Left lung (tissue), 10 donors: ENCODE measurements around the gene TRAF4. TPM values are rescaled to one million over a fixed set of nuclear protein-coding genes. Genes with fewer than 3 reads are reported as not detected.

Source experiments
- ATAC-seq: fragments of 200-7000 bp; cut with Tn5 transposase; one replicate; pipeline ENCODE4 v1.9.1; 2020; ENCODE audit warnings: moderate library complexity
- DNase-seq, 4 donors: peaks; one replicate each; pipeline ENCODE4 v3.0.0-alpha.2; 2013 to 2020
- H3K27ac ChIP-seq, 2 donors: fragments of 200-600 bp; sonication (generic) in 1 of 2; one replicate each; pipeline versions ENCODE4 v1.5.0 to v1.8.0; 2020 to 2021
- H3K27me3 ChIP-seq, 2 donors: fragments of 200-600 bp; sonication (generic) in 1 of 2; one replicate each; pipeline versions ENCODE4 v1.5.0 to v1.8.0; 2020 to 2021
- H3K36me3 ChIP-seq, 2 donors: fragments of 200-600 bp; sonication (generic) in 1 of 2; one replicate each; pipeline versions ENCODE4 v1.5.0 to v1.8.0; 2020 to 2021
- H3K4me1 ChIP-seq, 2 donors: fragments of 200-600 bp; one replicate each; pipeline ENCODE4 v1.8.0; 2021
- H3K4me3 ChIP-seq, 2 donors: fragments of 200-600 bp; sonication (generic) in 1 of 2; one replicate each; pipeline versions ENCODE4 v1.5.0 to v1.8.0; 2020 to 2021; ENCODE audit warnings: mild to moderate bottlenecking in 1 of 2
- H3K9me3 ChIP-seq, 2 donors: fragments of 200-600 bp; sonication (generic) in 1 of 2; one replicate each; pipeline versions ENCODE4 v1.5.0 to v1.8.0; 2020 to 2021
- intact Hi-C, 2 donors: fragments of 100-400 bp; cut with DNase I; formaldehyde crosslinking; loops; one replicate each; pipeline versions ENCODE4 v1.11.2 to v1.14.2; 2022
- polyA plus RNA-seq, 6 donors: library from polyadenylated mRNA; unstranded; fragments of 120-200 nt; gene quantifications; one replicate each; pipeline ENCODE4 v1.2.1, GENCODE V29; 2013; ENCODE audit not compliant: insufficient read length in 6 of 6
- total RNA-seq, 2 donors: library from RNA; stranded (reverse); fragmentation: NEBNext Ultra II Directional; extraction: Animal tissue kit (Norgen Biotek cat#: 25700); gene quantifications; one replicate each; pipeline ENCODE4 v1.2.1, GENCODE V29; 2021
- TF ChIP-seq, protein P1 (sequence below), 2 donors: fragments of 200-600 bp; sonication (generic) in 1 of 2; IDR thresholded peaks; one replicate each; pipeline versions ENCODE4 v1.5.0 to v1.8.0; 2021; ENCODE audit warnings: antibody characterized with exemption in 2 of 2
- donor health status: DM: no; HTN: yes; CAD: no.
- donor health status: DM: no; HTN: no; CAD: no.

The TRAF4 gene
- total and polyA plus RNA-seq, 8 donors, result 66.1 to 136 (median 99.1) TPM

- H3K36me3 ChIP-seq, result peaks cover 0 to 39% of the 10 kb centered on the region in 2 donors
- H3K4me3 ChIP-seq, result peak within 1 kb of the TSS; percentile 64 to 72
- DNase-seq (peak; percentile 74 to 92 (median 79)), ATAC-seq (peak; percentile 48)
- H3K27ac ChIP-seq, result peak within 1 kb of the TSS; percentile 94 to 97
- intact Hi-C loops, result no loop called here
- no peaks in the 10 kb centered on the region for H3K27me3 ChIP-seq
- peaks cover 31 to 78% of the 10 kb centered on the region in 2 donors for H3K4me1 ChIP-seq
- TF ChIP-seq, protein P1, sequence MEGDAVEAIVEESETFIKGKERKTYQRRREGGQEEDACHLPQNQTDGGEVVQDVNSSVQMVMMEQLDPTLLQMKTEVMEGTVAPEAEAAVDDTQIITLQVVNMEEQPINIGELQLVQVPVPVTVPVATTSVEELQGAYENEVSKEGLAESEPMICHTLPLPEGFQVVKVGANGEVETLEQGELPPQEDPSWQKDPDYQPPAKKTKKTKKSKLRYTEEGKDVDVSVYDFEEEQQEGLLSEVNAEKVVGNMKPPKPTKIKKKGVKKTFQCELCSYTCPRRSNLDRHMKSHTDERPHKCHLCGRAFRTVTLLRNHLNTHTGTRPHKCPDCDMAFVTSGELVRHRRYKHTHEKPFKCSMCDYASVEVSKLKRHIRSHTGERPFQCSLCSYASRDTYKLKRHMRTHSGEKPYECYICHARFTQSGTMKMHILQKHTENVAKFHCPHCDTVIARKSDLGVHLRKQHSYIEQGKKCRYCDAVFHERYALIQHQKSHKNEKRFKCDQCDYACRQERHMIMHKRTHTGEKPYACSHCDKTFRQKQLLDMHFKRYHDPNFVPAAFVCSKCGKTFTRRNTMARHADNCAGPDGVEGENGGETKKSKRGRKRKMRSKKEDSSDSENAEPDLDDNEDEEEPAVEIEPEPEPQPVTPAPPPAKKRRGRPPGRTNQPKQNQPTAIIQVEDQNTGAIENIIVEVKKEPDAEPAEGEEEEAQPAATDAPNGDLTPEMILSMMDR (IDR thresholded peaks at IDR 0.05), result no peak
- H3K9me3 ChIP-seq, result no peaks in the 10 kb centered on the region
Measured at GRCh38 chr17:28726226-28726626, 17.6 kb upstream of the TRAF4 start, which contains the start of gene TLCD1. Gene TLCD1 (minus strand): TSS chr17:28726233. CDS start chr17:28726097, 136 bp downstream.

DNA sequence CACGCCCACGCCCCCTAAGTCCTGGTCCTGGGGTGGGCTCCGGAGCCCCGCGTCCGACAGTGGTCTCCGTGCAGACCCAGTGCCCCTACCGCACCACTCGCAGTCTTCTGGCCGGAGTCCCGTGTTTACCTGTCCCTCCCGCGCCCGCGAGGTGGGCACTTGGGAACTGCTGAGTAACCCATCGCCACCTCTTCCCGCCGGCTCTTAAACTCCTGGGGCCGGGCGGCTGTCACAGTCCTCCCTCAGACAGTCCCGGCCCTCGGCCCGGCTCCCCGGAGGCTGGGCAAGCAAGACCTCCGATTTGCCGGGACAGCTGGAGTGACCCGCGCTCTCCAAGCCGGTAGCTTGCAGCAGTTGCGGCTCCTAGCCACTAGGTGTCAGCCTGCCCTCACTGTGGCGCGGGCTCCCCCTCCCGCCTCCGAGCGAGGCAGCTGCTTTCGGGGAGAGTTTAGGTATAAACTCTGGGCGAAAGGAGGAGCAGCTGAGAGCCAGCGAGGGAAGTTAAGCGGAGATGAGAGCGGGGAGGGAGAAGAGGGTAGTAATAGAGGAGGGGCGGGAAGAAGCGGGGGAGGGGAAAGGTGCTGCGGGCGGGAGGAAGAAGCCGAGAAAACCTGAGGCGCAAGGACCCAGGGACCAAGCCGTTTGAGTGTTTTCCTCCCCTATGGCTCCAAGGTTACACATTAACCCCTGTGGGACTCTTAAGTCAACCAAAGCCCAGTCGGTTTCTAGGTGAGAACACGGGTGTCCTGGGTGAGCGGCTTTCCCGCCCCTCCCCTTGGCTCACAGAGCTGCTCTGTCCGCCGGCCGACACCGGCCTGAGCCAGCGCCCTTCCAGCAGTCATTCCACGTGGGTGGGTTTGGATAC is 17.0 kb upstream of the TRAF4 start:
- Histone ChIP-seq H3K9me3 (no peaks in the 10 kb centered on the region), H3K27me3 (no peaks in the 10 kb centered on the region), H3K4me3 (peak overlapping the region; percentile 64 to 72), H3K27ac (peak overlapping the region; percentile 94 to 97), H3K36me3 (peaks cover 0 to 33% of the 10 kb centered on the region in 2 donors), H3K4me1 (peaks cover 26 to 72% of the 10 kb centered on the region in 2 donors)
- intact Hi-C loops, result no loop called here
- ATAC-seq, result peak; percentile 80
- DNase-seq, result peak; percentile 94 to 99 (median 96)
- TF ChIP-seq, protein P1 (IDR thresholded peaks at IDR 0.05), result peak; percentile 98 to 100

DNA sequence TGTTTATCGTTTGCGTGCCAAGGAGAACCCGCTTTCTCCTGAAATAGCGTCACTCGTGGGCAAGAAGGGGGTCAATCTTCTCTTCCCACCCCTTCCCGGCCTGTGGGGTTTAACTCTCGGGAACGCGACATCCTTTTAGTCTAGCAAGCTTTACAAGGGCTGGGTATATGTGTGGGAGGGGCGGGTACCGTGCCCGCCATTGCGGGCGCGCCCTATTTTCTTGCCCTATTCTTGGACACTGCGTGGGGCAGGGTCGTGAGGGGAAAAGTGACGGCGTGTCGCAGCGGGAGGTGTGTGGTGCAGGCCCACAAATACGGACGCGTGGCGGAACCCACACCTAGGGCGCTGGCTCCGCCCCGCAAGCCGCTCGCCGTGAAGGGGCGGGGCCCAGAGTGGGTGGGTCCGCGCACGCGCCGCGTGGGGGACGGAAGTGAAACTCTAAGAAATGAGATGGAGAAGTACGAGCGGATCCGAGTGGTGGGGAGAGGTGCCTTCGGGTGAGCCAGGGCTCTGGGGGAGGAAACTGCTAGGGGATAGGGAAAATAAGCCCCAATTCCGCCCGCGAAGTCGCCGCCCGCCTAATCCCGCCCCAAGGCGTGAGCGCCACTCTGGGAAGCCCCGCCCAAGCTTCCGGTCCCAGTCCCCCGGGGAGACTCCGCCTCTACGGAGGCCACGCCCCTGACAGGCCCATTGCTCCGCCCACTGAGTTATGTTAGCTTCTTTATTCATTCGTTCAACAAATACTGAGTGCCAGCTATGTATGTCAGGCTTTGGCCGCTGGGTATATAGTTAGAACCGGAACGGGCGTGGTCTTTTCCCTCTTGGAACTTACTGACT is 15.2 kb upstream of the TRAF4 start, which contains the start of gene NEK8:
TSS of gene NEK8 (plus strand) at position 425 of the 837 bp plus-strand sequence. CDS start at position 451, 26 bp downstream.
- ATAC-seq (peak; percentile 71), DNase-seq (peak; percentile 95 to 98 (median 97))
- H3K4me3 ChIP-seq, result peak within 1 kb of the TSS; percentile 63 to 64
- H3K27me3 ChIP-seq, result no peaks in the 10 kb centered on the region
- intact Hi-C loops, result no loop called here
- H3K36me3 ChIP-seq, result peaks cover 0 to 16% of the 10 kb centered on the region in 2 donors
- H3K27ac ChIP-seq, result peak within 1 kb of the TSS; percentile 94 to 97
- H3K9me3 ChIP-seq, result no peaks in the 10 kb centered on the region
- H3K4me1 ChIP-seq, result peaks cover 13 to 55% of the 10 kb centered on the region in 2 donors
- TF ChIP-seq, protein P1 (IDR thresholded peaks at IDR 0.05), result peak in 1 of 2 donors; percentile 16

GRCh38 chr17:28729950-28730330 is 13.9 kb upstream of the TRAF4 start:
- DNase-seq (no peak), ATAC-seq (no peak)
- TF ChIP-seq, protein P1 (IDR thresholded peaks at IDR 0.05), result no peak
- Histone ChIP-seq H3K36me3 (peaks cover 0 to 2% of the 10 kb centered on the region in 2 donors), H3K9me3 (no peaks in the 10 kb centered on the region), H3K4me1 (peaks cover 13 to 41% of the 10 kb centered on the region in 2 donors), H3K27ac (no peak overlapping the region), H3K27me3 (no peaks in the 10 kb centered on the region), H3K4me3 (no peak overlapping the region)
- intact Hi-C loops, result no loop called here
